ENCODE results near the gene CNPY4.

CNPY4 gene

DNA sequence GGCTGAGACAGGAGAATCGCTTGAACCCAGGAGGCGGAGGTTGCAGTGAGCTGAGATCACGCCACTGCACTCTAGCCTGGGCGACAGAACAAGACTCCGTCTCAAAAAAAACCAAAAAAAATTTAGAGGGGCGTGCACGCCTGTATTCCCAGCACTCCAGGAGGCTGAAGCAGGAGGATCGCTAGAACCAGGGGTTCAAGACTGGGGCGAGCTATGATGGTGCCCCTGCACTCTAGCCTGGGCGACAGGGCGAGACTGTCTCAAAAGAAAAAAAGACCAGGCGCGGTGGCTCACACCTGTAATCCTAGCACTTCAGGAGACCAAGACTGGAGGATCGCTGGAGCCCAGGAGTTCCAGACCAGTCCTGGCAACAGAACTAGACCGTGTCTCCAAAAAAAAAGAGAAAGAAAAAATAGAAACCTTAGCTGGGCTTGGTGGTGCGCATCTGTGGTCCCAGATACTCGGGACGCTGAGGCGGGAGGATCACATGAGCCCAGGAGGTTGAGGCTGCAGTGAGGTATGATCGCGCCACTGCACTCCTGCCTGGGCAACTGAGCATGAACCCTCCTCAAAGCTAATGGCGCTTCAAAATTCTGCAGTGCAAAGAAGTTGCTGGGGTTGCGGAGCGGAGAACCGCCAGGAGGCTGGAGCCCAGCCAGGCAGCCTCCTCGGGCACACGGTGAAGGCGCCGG, 7.0 kb downstream of the CNPY4 start:
- peak overlapping the region; percentile 83 for H3K4me3 ChIP-seq (replicated peaks; ENCODE audit: insufficient read depth, low read length)
- H3K27ac ChIP-seq (replicated peaks): peak overlapping the region; percentile 96
- DNase-seq (ENCODE audit: low read depth in 1 of 2, low spot score in 1 of 2): peak in 1 of 2 experiments; percentile 47
- no peaks in the 10 kb centered on the region for H3K27me3 ChIP-seq (ENCODE audit: insufficient read depth, poor library complexity, severe bottlenecking)
- TF ChIP-seq POLR2AphosphoS5 (IDR thresholded peaks at IDR 0.05; ENCODE audit: low read depth) (no peak), GABPA (IDR thresholded peaks at IDR 0.05; ENCODE audit: low read depth) (no peak), SPI1 (IDR thresholded peaks at IDR 0.05; ENCODE audit: borderline replicate concordance, low read depth) (no peak)
- TF ChIP-seq, protein P1, sequence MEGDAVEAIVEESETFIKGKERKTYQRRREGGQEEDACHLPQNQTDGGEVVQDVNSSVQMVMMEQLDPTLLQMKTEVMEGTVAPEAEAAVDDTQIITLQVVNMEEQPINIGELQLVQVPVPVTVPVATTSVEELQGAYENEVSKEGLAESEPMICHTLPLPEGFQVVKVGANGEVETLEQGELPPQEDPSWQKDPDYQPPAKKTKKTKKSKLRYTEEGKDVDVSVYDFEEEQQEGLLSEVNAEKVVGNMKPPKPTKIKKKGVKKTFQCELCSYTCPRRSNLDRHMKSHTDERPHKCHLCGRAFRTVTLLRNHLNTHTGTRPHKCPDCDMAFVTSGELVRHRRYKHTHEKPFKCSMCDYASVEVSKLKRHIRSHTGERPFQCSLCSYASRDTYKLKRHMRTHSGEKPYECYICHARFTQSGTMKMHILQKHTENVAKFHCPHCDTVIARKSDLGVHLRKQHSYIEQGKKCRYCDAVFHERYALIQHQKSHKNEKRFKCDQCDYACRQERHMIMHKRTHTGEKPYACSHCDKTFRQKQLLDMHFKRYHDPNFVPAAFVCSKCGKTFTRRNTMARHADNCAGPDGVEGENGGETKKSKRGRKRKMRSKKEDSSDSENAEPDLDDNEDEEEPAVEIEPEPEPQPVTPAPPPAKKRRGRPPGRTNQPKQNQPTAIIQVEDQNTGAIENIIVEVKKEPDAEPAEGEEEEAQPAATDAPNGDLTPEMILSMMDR (IDR thresholded peaks at IDR 0.05; ENCODE audit: insufficient read depth, low read length): no peak
- TF ChIP-seq, protein P2, sequence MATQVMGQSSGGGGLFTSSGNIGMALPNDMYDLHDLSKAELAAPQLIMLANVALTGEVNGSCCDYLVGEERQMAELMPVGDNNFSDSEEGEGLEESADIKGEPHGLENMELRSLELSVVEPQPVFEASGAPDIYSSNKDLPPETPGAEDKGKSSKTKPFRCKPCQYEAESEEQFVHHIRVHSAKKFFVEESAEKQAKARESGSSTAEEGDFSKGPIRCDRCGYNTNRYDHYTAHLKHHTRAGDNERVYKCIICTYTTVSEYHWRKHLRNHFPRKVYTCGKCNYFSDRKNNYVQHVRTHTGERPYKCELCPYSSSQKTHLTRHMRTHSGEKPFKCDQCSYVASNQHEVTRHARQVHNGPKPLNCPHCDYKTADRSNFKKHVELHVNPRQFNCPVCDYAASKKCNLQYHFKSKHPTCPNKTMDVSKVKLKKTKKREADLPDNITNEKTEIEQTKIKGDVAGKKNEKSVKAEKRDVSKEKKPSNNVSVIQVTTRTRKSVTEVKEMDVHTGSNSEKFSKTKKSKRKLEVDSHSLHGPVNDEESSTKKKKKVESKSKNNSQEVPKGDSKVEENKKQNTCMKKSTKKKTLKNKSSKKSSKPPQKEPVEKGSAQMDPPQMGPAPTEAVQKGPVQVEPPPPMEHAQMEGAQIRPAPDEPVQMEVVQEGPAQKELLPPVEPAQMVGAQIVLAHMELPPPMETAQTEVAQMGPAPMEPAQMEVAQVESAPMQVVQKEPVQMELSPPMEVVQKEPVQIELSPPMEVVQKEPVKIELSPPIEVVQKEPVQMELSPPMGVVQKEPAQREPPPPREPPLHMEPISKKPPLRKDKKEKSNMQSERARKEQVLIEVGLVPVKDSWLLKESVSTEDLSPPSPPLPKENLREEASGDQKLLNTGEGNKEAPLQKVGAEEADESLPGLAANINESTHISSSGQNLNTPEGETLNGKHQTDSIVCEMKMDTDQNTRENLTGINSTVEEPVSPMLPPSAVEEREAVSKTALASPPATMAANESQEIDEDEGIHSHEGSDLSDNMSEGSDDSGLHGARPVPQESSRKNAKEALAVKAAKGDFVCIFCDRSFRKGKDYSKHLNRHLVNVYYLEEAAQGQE (IDR thresholded peaks at IDR 0.05; ENCODE audit: insufficient replicate concordance, low read depth): no peak

DNA sequence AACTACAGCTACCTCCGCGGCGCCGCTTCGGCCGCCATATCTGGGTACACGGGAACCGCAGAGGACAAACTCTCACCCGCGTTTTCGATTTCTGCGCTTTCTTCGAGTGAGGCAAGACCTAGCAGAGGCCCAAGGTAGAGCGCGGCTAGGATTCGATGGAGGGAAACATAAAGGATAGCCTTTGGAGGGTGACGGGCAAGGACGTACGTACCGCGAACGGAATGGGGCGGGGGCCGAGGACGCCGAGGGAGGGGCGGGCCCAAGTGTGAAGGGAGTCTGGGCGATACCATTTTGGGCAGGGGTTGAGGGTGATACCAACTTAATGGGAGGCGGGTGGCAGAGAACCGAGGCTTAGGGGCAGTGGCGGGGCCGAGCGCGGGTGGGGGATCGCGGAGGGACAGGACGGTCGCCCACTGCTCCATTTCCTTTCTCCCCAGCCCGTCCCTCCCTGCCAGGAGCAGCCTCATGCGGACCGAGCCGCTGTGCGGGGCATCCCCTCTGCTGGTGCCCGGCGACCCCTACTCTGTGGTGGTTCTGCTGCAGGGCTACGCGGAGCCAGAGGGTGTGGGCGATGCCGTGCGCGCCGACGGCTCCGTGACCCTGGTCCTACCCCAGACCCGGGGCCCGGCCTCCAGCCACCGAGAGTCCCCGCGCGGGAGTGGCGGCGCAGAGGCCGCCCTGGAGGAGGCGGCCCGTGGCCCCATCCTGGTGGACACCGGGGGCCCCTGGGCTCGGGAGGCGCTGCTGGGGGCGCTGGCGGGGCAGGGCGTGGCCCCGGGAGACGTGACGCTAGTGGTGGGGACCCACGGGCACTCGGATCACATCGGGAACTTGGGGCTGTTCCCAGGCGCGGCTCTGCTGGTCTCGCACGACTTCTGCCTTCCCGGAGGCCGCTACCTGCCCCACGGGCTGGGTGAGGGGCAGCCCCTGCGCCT, 7.8 kb downstream of the CNPY4 start, which contains the start of gene MBLAC1:
Gene MBLAC1 (plus strand): TSS at position 37 of the 935 bp plus-strand sequence. CDS start 429 bp downstream, at position 466.
- DNase-seq (ENCODE audit: low read depth in 1 of 2, low spot score in 1 of 2): peak; percentile 90 to 92
- peak within 1 kb of the TSS; percentile 96 for H3K27ac ChIP-seq (replicated peaks)
- H3K4me3 ChIP-seq (replicated peaks; ENCODE audit: insufficient read depth, low read length): peak within 1 kb of the TSS; percentile 83
- no peak for TF ChIP-seq SPI1 (IDR thresholded peaks at IDR 0.05; ENCODE audit: borderline replicate concordance, low read depth)
- TF ChIP-seq, protein P1 (IDR thresholded peaks at IDR 0.05; ENCODE audit: insufficient read depth, low read length): no peak
- TF ChIP-seq, protein P2 (IDR thresholded peaks at IDR 0.05; ENCODE audit: insufficient replicate concordance, low read depth): peak; percentile 66
- peak; percentile 84 for TF ChIP-seq POLR2AphosphoS5 (IDR thresholded peaks at IDR 0.05; ENCODE audit: low read depth)
- peak; percentile 35; the same call in 1 of the 2 replicates for TF ChIP-seq GABPA (IDR thresholded peaks at IDR 0.05; ENCODE audit: low read depth)
- no peaks in the 10 kb centered on the region for H3K27me3 ChIP-seq (ENCODE audit: insufficient read depth, poor library complexity, severe bottlenecking)

DNA sequence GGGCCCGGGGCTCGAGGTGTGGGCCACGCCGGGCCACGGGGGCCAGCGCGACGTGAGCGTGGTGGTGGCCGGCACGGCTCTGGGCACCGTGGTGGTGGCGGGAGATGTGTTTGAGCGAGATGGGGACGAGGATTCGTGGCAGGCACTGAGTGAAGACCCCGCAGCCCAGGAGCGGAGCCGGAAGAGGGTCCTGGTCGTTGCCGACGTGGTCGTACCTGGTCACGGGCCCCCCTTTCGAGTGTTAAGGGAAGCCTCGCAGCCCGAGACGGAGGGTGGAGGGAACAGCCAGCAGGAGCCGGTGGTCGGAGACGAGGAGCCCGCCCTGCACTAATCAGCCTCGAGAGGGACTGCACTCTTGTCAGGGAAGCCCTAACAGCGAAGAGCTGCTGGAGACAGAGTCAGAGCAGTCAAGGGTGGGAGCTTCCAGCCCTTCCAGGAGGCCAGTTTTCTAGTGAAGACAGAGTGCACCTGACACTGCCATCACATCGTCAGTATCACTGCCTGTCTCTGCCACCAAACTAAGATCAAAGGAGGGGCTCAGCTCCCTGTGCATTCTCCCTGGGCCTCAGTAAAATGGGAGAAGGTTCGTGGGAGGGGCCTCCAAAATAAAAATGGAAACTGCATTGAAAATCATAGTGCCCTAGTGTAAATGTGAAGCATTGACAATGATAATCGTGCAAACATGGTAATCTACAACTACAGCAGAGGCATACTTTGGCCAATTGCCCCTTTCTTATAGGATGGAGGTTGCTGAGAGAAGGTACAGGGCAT, 8.6 kb downstream of the CNPY4 start:
- peak overlapping the region; percentile 96 for H3K27ac ChIP-seq (replicated peaks)

More for the DNA sequence above, 8.6 kb downstream of the CNPY4 start:
- TF ChIP-seq SPI1 (IDR thresholded peaks at IDR 0.05; ENCODE audit: borderline replicate concordance, low read depth): no peak
- no peaks in the 10 kb centered on the region for H3K27me3 ChIP-seq (ENCODE audit: insufficient read depth, poor library complexity, severe bottlenecking)
- peak overlapping the region; percentile 83 for H3K4me3 ChIP-seq (replicated peaks; ENCODE audit: insufficient read depth, low read length)
- DNase-seq (ENCODE audit: low read depth in 1 of 2, low spot score in 1 of 2): no peak
